Sigmoid colon (tissue), 4 donors: ENCODE data around the gene GPR68.

Source experiments
- EP300 ChIP-seq, 4 donors: sonication (generic); formaldehyde crosslinking; IDR thresholded peaks; one replicate each; pipeline ENCODE4 v1.6.1; 2017; ENCODE audit warnings: antibody characterized with exemption in 4 of 4
- POLR2A ChIP-seq, 2 donors: fragments of 450-650 bp; IDR thresholded peaks; one replicate each; pipeline ENCODE4 v1.6.1; 2016; ENCODE audit warnings: antibody characterized with exemption in 2 of 2, mild to moderate bottlenecking in 2 of 2, moderate library complexity in 2 of 2
- POLR2AphosphoS5 ChIP-seq, 4 donors: sonication (generic); formaldehyde crosslinking; IDR thresholded peaks; one replicate each; pipeline ENCODE4 v1.6.1; 2017; ENCODE audit warnings: antibody characterized with exemption in 4 of 4
- TF ChIP-seq, protein P1 (sequence below), 4 experiments: fragments of 450-650 bp in 3 of 4; fragments of 200-600 bp in 1 of 4; IDR thresholded peaks; one replicate each; pipeline ENCODE4 v1.5.1; 2016 to 2019; ENCODE audit warnings: antibody characterized with exemption in 4 of 4, mild to moderate bottlenecking in 3 of 4, moderate library complexity in 2 of 4

DNA sequence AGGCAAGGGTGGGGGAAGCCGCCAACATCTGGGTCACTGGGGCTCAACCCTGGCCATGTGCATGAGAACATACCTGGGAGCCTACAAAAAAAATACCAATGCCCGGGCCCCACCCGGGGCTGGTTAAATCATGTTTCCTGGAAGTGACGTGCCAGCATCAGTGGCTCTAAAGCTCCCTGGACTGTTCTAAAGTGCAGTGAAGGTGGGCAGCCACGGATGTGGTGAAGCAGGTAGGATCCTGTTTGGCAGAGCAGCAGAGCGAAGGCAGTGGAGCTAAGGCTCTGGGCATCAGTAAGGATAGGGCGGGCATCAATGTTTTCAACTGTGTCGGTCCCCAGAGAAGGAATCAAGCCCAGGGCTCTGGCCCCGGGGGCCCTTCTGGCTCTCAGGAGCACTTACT lies 525 bp upstream of the GPR68 start:
- no peak for TF ChIP-seq POLR2AphosphoS5 (IDR thresholded peaks at IDR 0.05)
- TF ChIP-seq, protein P1, sequence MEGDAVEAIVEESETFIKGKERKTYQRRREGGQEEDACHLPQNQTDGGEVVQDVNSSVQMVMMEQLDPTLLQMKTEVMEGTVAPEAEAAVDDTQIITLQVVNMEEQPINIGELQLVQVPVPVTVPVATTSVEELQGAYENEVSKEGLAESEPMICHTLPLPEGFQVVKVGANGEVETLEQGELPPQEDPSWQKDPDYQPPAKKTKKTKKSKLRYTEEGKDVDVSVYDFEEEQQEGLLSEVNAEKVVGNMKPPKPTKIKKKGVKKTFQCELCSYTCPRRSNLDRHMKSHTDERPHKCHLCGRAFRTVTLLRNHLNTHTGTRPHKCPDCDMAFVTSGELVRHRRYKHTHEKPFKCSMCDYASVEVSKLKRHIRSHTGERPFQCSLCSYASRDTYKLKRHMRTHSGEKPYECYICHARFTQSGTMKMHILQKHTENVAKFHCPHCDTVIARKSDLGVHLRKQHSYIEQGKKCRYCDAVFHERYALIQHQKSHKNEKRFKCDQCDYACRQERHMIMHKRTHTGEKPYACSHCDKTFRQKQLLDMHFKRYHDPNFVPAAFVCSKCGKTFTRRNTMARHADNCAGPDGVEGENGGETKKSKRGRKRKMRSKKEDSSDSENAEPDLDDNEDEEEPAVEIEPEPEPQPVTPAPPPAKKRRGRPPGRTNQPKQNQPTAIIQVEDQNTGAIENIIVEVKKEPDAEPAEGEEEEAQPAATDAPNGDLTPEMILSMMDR (IDR thresholded peaks at IDR 0.05), result no peak
- no peak for TF ChIP-seq EP300 (IDR thresholded peaks at IDR 0.05)
- TF ChIP-seq POLR2A (IDR thresholded peaks at IDR 0.05), result no peak
